SK-N-SH (cell line): ENCODE results near the gene HK2. TPM values are rescaled to one million over a fixed set of nuclear protein-coding genes. Genes with fewer than 3 reads are reported as not detected.

Experiments
- CTCF ChIA-PET: fragments of 300-600, 350-600 bp; formaldehyde crosslinking; extraction: SDS; loops from one replicate; lab custom pipeline; 2021; lab: Yijun Ruan, JAX
- POLR2A ChIA-PET: fragments of 350-600 bp; sonication (Branson Sonifier 250); formaldehyde crosslinking; extraction: SDS; loops from one replicate; lab custom pipeline; 2020; ENCODE audit warnings: antibody characterized with exemption, inconsistent platforms; lab: Yijun Ruan, JAX
- DNase-seq: peaks from one replicate; pipeline ENCODE4 v3.0.0; 2012
- H2AFZ ChIP-seq: fragments of 200-600 bp; sonication (generic); 2 replicates; pipeline ENCODE4 v1.8.1; 2016; ENCODE audit warnings: antibody characterized with exemption, mild to moderate bottlenecking, low read depth
- H3F3A ChIP-seq: fragments of 200-600 bp; sonication (generic); replicated peaks from 2 replicates; pipeline ENCODE3; 2016; ENCODE audit warnings: antibody characterized with exemption, mild to moderate bottlenecking; ENCODE audit not compliant: insufficient read depth
- H3K27ac ChIP-seq, 2 experiments: fragments of 200-500 bp in 1 of 2; fragments of 200-600 bp in 1 of 2; sonication (Bioruptor generic) in 1 of 2; sonication (generic), shearing (Covaris generic) in 1 of 2; 2 replicates each; pipeline versions ENCODE4 v1.5.1 to v1.6.1; 2014 to 2016; ENCODE audit warnings: low read depth in 2 of 2, inconsistent platforms in 1 of 2, low read length in 1 of 2, mild to moderate bottlenecking in 1 of 2, mixed read lengths in 1 of 2
- H3K27me3 ChIP-seq: fragments of 200-600 bp; sonication (generic), shearing (Covaris generic); 2 replicates; pipeline ENCODE4 v1.6.1; 2016; ENCODE audit warnings: mixed run types; ENCODE audit not compliant: insufficient read depth
- H3K36me3 ChIP-seq, 2 experiments: fragments of 200-500 bp in 1 of 2; fragments of 200-600 bp in 1 of 2; sonication (Bioruptor generic) in 1 of 2; sonication (generic) in 1 of 2; replicated peaks in 1 of 2; 2 replicates each; pipeline versions ENCODE3 to v1.5.1; 2014 to 2016; ENCODE audit warnings: low read length in 1 of 2, mild to moderate bottlenecking in 1 of 2; ENCODE audit not compliant: insufficient read depth in 2 of 2, control insufficient read depth in 1 of 2
- H3K4me1 ChIP-seq, 2 experiments: fragments of 200-500 bp in 1 of 2; fragments of 200-600 bp in 1 of 2; sonication (Bioruptor generic) in 1 of 2; sonication (generic), shearing (Covaris generic) in 1 of 2; 2 replicates each; pipeline versions ENCODE4 v1.5.1 to v1.6.1; 2014 to 2016; ENCODE audit warnings: low read depth in 1 of 2, low read length in 1 of 2, mixed run types in 1 of 2; ENCODE audit not compliant: insufficient read depth in 2 of 2, control insufficient read depth in 1 of 2
- H3K4me2 ChIP-seq: fragments of 200-600 bp; sonication (generic), shearing (Covaris generic); 2 replicates; pipeline ENCODE4 v1.6.1; 2017; ENCODE audit warnings: mixed run types
- H3K4me3 ChIP-seq, 2 experiments: fragments of 200-500 bp in 1 of 2; fragments of 200-600 bp in 1 of 2; sonication (Bioruptor generic) in 1 of 2; sonication (generic), shearing (Covaris generic) in 1 of 2; 2 replicates each; pipeline versions ENCODE4 v1.5.1 to v1.8.1; 2014 to 2016; ENCODE audit warnings: low read depth in 2 of 2, inconsistent platforms in 1 of 2, low read length in 1 of 2, mild to moderate bottlenecking in 1 of 2, mixed read lengths in 1 of 2, moderate library complexity in 1 of 2
- H3K79me2 ChIP-seq: fragments of 200-600 bp; sonication (generic); 2 replicates; pipeline ENCODE4 v1.8.1; 2017; ENCODE audit warnings: mild to moderate bottlenecking; ENCODE audit not compliant: insufficient read depth
- H3K9ac ChIP-seq: fragments of 200-600 bp; sonication (generic); 2 replicates; pipeline ENCODE4 v1.6.1; 2017; ENCODE audit warnings: mixed run types
- H3K9me2 ChIP-seq: fragments of 200-600 bp; sonication (generic); 2 replicates; pipeline ENCODE4 v1.6.1; 2017; ENCODE audit warnings: mixed run types
- H3K9me3 ChIP-seq: fragments of 200-600 bp; sonication (generic); 2 replicates; pipeline ENCODE4 v1.6.1; 2017; ENCODE audit warnings: mixed run types, mild to moderate bottlenecking, moderate library complexity
- H4K20me1 ChIP-seq: fragments of 200-600 bp; sonication (generic); 2 replicates; pipeline ENCODE4 v1.6.1; 2017; ENCODE audit warnings: mild to moderate bottlenecking, mixed run types; ENCODE audit not compliant: insufficient read depth
- CTCF ChIP-seq: fragments of 200-600 bp; sonication (generic); IDR thresholded peaks from 2 replicates; pipeline ENCODE4 v1.6.1; 2017; ENCODE audit warnings: antibody characterized with exemption, mild to moderate bottlenecking, moderate library complexity
- ELF1 ChIP-seq: IDR thresholded peaks from 2 replicates; pipeline ENCODE4 v1.4.0; 2012
- EP300 ChIP-seq, 2 experiments: IDR thresholded peaks; 2 replicates each; pipeline versions ENCODE4 v1.4.0 to v1.6.1; 2012; ENCODE audit warnings: borderline replicate concordance in 1 of 2, low read depth in 1 of 2, low read length in 1 of 2
- EZH2phosphoT487 ChIP-seq: fragments of 200-600 bp; sonication (generic); IDR thresholded peaks from 2 replicates; pipeline ENCODE4 v1.6.1; 2017; ENCODE audit warnings: low read depth, mixed run types, mild to moderate bottlenecking, antibody characterized with exemption, moderate library complexity, borderline replicate concordance
- FOSL2 ChIP-seq: IDR thresholded peaks from 2 replicates; pipeline ENCODE4 v1.4.0; 2012; ENCODE audit warnings: low read depth, mild to moderate bottlenecking, moderate library complexity, borderline replicate concordance
- MXI1 ChIP-seq: IDR thresholded peaks from 2 replicates; pipeline ENCODE4 v1.6.1; 2012; ENCODE audit warnings: mild to moderate bottlenecking, low read depth, low read length, improper control_type of control experiment
- NFIC ChIP-seq: IDR thresholded peaks from 2 replicates; pipeline ENCODE4 v1.4.0; 2012; ENCODE audit warnings: borderline replicate concordance
- POLR2AphosphoS5 ChIP-seq: IDR thresholded peaks from 2 replicates; pipeline ENCODE4 v1.6.1; 2012; ENCODE audit warnings: low read depth, low read length
- RAD21 ChIP-seq: IDR thresholded peaks from 2 replicates; pipeline ENCODE4 v1.6.1; 2012; ENCODE audit warnings: mild to moderate bottlenecking, low read length
- RCOR1 ChIP-seq: fragments of 150-350 bp; IDR thresholded peaks from 2 replicates; pipeline ENCODE4 v1.6.1; 2017; ENCODE audit warnings: antibody characterized with exemption, low read length
- REST ChIP-seq: IDR thresholded peaks from 2 replicates; pipeline ENCODE4 v1.6.1; 2012; ENCODE audit warnings: mild to moderate bottlenecking, low read depth, low read length, moderate library complexity
- TAF1 ChIP-seq: IDR thresholded peaks from 2 replicates; pipeline ENCODE4 v1.6.1; 2012; ENCODE audit warnings: low read depth, mild to moderate bottlenecking, low read length, moderate library complexity, borderline replicate concordance
- TCF12 ChIP-seq: IDR thresholded peaks from 2 replicates; pipeline ENCODE4 v1.4.0; 2012
- TEAD4 ChIP-seq: IDR thresholded peaks from 2 replicates; pipeline ENCODE4 v1.4.0; 2012; ENCODE audit warnings: mild to moderate bottlenecking, borderline replicate concordance; ENCODE audit not compliant: insufficient read depth
- USF1 ChIP-seq: IDR thresholded peaks from 2 replicates; pipeline ENCODE4 v1.4.0; 2012; ENCODE audit warnings: low read depth, borderline replicate concordance
- USF2 ChIP-seq: fragments of 150-350 bp; IDR thresholded peaks from 2 replicates; pipeline ENCODE4 v1.6.1; 2017; ENCODE audit warnings: antibody characterized with exemption, low read length, low read depth, borderline replicate concordance
- WGBS: methylation state at CpG from one replicate; pipeline ENCODE4 v1.1.6; 2017; ENCODE audit warnings: low lambda C conversion rate; 5-methylcytosine and 5-hydroxymethylcytosine counted together
- polyA plus RNA-seq, 3 experiments: library from polyadenylated mRNA; depleted of rRNA; stranded (reverse); fragments of >200 nt; gene quantifications; 2 replicates each; pipeline ENCODE4 v1.2.3, GENCODE V29; 2012

HK2 gene
- polyA plus RNA-seq, 1 of the 3 experiments (the other 2 are of a cell fraction): 13.5 TPM

- H3K9me2 ChIP-seq: no peaks in the 10 kb centered on the region
- no peak overlapping the region for H2AFZ ChIP-seq
- H3K4me1 ChIP-seq: peaks cover 0 to 3% of the 10 kb centered on the region in 2 experiments; a peak in 1 of 4 replicates
- H3K9me3 ChIP-seq: no peaks in the 10 kb centered on the region
- no peaks in the 10 kb centered on the region for H3K27me3 ChIP-seq
- H3F3A ChIP-seq: no peaks in the 10 kb centered on the region
- WGBS: 72% methylated on average over 4 of the region's 6 CpGs
- CTCF ChIA-PET: interaction anchor here (0.9 to 6.2 kb wide), 18 partner anchors 8 to 751 kb away, joined by 3 to 93 read pairs (median 6); no protein-coding TSS in a partner anchor
- no peaks in the 10 kb centered on the region for H3K79me2 ChIP-seq
- no peak overlapping the region for H3K4me3 ChIP-seq
- POLR2A ChIA-PET: no interaction called here
- no peak for DNase-seq
- H4K20me1 ChIP-seq: no peaks in the 10 kb centered on the region
- H3K4me2 ChIP-seq: no peak overlapping the region
- H3K27ac ChIP-seq: no peak overlapping the region
- TF ChIP-seq POLR2AphosphoS5 (no peak), USF2 (no peak), TAF1 (no peak), CTCF (no peak), RCOR1 (no peak), TCF12 (no peak), USF1 (no peak), RAD21 (no peak), TEAD4 (no peak), ELF1 (no peak), REST (no peak), NFIC (no peak), EP300 (IDR thresholded peaks at IDR 0.05; ENCODE audit: borderline replicate concordance in 1 of 2, low read depth in 1 of 2, low read length in 1 of 2) (no peak), FOSL2 (no peak), MXI1 (no peak), EZH2phosphoT487 (no peak)
- TF ChIP-seq, all 33 proteins: peak for 0
- Histone ChIP-seq H3K9ac (no peak overlapping the region), H3K36me3 (peaks cover 0 to 48% of the 10 kb centered on the region in 2 experiments)
Measured at GRCh38 chr2:74877376-74877775, 43.4 kb downstream of the HK2 start.
